ENCODE data around the gene MBD5. TPM values are rescaled to one million over a fixed set of nuclear protein-coding genes. Genes with fewer than 3 reads are reported as not detected.

The MBD5 gene
- total RNA-seq, 4 donors from 2014 or later: 40.3 to 77.0 (median 50.4) TPM

DNA sequence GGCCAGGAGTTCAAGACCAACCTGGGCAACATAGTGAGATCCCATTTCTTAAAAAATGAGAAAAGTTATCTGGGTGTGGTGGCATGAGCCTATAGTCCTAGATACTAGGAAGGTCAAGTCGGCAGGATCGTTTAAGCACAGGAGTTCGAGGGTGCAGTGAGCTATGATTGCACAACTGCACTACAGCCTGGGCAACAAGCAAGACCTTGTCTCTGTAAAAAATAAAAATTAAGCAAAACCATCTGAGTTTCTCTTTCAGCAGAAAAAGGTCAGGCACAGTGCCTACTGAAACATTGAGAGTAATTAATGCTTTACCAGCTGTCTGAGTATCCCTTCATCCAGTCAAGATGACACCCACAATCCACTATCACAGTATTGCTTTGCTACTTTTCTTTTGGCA lies 258.3 kb downstream of the MBD5 start:
- no peaks in the 10 kb centered on the region for H3K27me3 ChIP-seq
- no peak overlapping the region for H3K4me3 ChIP-seq
- TF ChIP-seq, protein P1, sequence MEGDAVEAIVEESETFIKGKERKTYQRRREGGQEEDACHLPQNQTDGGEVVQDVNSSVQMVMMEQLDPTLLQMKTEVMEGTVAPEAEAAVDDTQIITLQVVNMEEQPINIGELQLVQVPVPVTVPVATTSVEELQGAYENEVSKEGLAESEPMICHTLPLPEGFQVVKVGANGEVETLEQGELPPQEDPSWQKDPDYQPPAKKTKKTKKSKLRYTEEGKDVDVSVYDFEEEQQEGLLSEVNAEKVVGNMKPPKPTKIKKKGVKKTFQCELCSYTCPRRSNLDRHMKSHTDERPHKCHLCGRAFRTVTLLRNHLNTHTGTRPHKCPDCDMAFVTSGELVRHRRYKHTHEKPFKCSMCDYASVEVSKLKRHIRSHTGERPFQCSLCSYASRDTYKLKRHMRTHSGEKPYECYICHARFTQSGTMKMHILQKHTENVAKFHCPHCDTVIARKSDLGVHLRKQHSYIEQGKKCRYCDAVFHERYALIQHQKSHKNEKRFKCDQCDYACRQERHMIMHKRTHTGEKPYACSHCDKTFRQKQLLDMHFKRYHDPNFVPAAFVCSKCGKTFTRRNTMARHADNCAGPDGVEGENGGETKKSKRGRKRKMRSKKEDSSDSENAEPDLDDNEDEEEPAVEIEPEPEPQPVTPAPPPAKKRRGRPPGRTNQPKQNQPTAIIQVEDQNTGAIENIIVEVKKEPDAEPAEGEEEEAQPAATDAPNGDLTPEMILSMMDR (IDR thresholded peaks at IDR 0.05): no peak
- TF ChIP-seq POLR2A (IDR thresholded peaks at IDR 0.05) (no peak), POLR2AphosphoS5 (IDR thresholded peaks at IDR 0.05) (no peak), EP300 (IDR thresholded peaks at IDR 0.05) (no peak)
- no peaks in the 10 kb centered on the region for H3K9me3 ChIP-seq
- H3K27ac ChIP-seq: no peak overlapping the region
- H3K36me3 ChIP-seq: no peaks in the 10 kb centered on the region
- no peak for ATAC-seq
- 95 to 96% methylated on average over 3 of the region's 3 CpGs for WGBS, 2 donors (ENCODE audit: low coverage in 1 of 2)
- H3K4me1 ChIP-seq: peaks cover 0 to 9% (median 0%) of the 10 kb centered on the region in 3 donors

DNA sequence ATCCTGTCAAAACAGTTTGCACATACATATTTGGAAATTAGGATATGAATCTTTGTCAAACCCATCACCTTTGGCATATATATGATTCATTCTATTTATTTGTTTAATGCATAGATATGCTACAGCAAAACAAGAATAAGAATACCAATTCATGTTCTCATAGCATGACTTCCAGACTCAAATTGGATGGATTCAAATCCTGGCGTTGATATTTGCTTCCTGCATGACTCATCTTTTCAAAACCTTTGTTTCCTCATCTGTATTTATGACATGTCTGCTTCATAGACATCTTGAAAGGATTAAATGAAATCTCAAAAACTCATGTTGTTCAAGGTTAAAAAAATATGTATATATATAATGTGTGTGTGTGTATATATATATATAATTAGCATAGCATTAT lies 261.3 kb downstream of the MBD5 start:
- 67 to 73% methylated on average over 1 of the region's 1 CpG for WGBS, 2 donors (ENCODE audit: low coverage in 1 of 2)
- H3K27ac ChIP-seq: no peak overlapping the region

DNA sequence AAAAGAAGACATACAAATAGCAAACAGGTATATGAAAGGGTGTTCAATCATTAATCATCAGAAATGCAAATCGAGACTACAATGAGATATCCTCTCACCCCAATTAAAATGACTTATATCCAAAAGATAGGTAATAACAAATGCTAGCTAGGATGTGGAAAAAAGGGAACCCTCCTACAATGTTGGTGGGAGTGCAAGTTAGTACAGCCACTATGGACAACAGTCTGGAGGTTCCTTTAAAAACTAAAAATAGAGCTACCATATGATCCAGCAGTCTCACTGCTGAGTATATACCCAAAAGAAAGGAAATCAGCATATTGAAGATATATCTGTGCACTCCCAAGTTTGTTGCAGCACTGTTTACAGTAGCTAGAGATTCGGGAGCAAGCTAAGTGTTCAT lies 271.5 kb downstream of the MBD5 start:
- ATAC-seq: no peak
- Histone ChIP-seq H3K4me3 (no peak overlapping the region), H3K36me3 (no peaks in the 10 kb centered on the region), H3K27me3 (no peaks in the 10 kb centered on the region), H3K4me1 (no peaks in the 10 kb centered on the region), H3K9me3 (no peaks in the 10 kb centered on the region), H3K27ac (no peak overlapping the region)
- 90 to 100% methylated on average over 1 to 2 of the region's 2 CpGs for WGBS, 2 donors (ENCODE audit: low coverage in 1 of 2)
- TF ChIP-seq, protein P1 (IDR thresholded peaks at IDR 0.05): no peak
- no peak for TF ChIP-seq POLR2A (IDR thresholded peaks at IDR 0.05)

More for the DNA sequence above, 261.3 kb downstream of the MBD5 start:
- Histone ChIP-seq H3K4me1 (peaks cover 0 to 9% (median 0%) of the 10 kb centered on the region in 3 donors), H3K27me3 (no peaks in the 10 kb centered on the region), H3K36me3 (no peaks in the 10 kb centered on the region), H3K4me3 (no peak overlapping the region), H3K9me3 (no peaks in the 10 kb centered on the region)
- TF ChIP-seq, protein P1 (IDR thresholded peaks at IDR 0.05): no peak
- no peak for TF ChIP-seq EP300 (IDR thresholded peaks at IDR 0.05)
- no peak for TF ChIP-seq POLR2A (IDR thresholded peaks at IDR 0.05)
- TF ChIP-seq POLR2AphosphoS5 (IDR thresholded peaks at IDR 0.05): no peak
- no peak for ATAC-seq

DNA sequence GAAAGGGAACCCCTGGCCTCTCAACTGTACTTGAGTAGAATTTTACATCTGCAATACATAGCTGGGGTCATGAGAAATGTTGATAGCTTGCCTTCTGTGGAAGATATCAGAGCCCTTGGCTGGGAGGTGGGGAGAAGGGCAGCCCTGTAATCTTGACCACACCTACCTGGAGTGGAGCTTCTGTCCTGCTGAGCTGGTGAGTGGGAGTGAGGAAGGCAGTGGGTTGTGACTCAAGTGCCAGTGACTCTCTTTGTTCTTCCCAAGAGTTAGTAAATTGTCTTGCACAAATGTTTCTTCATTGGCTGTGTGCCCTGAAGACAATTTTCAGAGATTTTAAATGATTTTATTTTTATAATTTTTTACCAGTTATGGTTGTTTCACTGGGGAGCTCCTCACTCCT lies 277.3 kb downstream of the MBD5 start:
- no peaks in the 10 kb centered on the region for H3K9me3 ChIP-seq
- H3K27me3 ChIP-seq: no peaks in the 10 kb centered on the region
- H3K4me1 ChIP-seq: peaks cover 0 to 19% (median 3%) of the 10 kb centered on the region in 3 donors
- ATAC-seq: no peak
- no peak for TF ChIP-seq EP300 (IDR thresholded peaks at IDR 0.05)
- H3K4me3 ChIP-seq: no peak overlapping the region
- H3K36me3 ChIP-seq: peaks cover 0 to 7% of the 10 kb centered on the region in 2 donors
- H3K27ac ChIP-seq: no peak overlapping the region

DNA sequence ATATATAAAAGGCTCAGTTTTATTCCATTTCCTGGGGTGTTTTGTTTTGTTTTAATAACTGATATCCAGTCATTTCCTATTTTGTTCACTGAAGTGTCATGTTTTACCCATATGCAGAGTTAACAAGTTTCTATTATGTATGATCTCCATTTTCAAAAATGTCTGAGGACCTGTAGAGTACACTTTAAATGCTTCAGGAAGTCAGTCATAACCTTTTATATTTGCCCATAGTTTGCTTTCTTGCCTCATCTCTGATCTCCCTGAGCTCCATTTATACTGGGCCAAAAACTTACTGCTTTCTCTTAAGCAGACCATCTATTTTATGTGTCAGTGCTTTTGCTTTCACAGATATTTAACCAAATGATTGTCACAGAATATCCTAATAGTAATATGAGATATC lies 278.7 kb downstream of the MBD5 start:
- Histone ChIP-seq H3K27ac (no peak overlapping the region), H3K4me3 (no peak overlapping the region), H3K4me1 (peaks cover 0 to 27% (median 3%) of the 10 kb centered on the region in 3 donors), H3K36me3 (peaks cover 0 to 7% of the 10 kb centered on the region in 2 donors), H3K27me3 (no peaks in the 10 kb centered on the region), H3K9me3 (no peaks in the 10 kb centered on the region)
- no peak for ATAC-seq
- no peak for TF ChIP-seq POLR2AphosphoS5 (IDR thresholded peaks at IDR 0.05)
- no peak for TF ChIP-seq EP300 (IDR thresholded peaks at IDR 0.05)
- TF ChIP-seq, protein P1 (IDR thresholded peaks at IDR 0.05): no peak
- no peak for TF ChIP-seq POLR2A (IDR thresholded peaks at IDR 0.05)

DNA sequence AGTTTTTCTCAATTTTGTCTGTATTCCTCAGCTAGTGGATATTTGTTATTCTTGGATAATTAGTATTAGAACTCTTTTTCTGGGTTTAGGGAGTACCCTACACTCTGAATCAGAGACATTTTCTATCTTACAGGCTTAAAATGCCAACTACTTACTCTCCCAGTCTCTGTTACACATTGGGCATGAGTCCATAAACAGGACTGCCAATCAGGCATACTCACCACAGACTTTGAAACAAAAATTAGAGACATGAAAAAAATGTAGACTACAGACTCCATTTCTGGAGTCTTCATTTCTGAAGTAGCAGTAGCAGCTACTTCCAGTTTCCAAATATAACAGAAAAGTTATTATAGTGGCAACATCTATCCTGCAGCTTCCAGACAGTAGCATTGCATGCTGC lies 279.7 kb downstream of the MBD5 start:
- Histone ChIP-seq H3K27me3 (no peaks in the 10 kb centered on the region), H3K27ac (no peak overlapping the region), H3K9me3 (no peaks in the 10 kb centered on the region), H3K4me3 (no peak overlapping the region), H3K36me3 (peaks cover 0 to 7% of the 10 kb centered on the region in 2 donors), H3K4me1 (peaks cover 0 to 32% (median 3%) of the 10 kb centered on the region in 3 donors)
- ATAC-seq: no peak
- TF ChIP-seq, protein P1 (IDR thresholded peaks at IDR 0.05): no peak
- TF ChIP-seq POLR2AphosphoS5 (IDR thresholded peaks at IDR 0.05) (no peak), POLR2A (IDR thresholded peaks at IDR 0.05) (no peak), EP300 (IDR thresholded peaks at IDR 0.05) (no peak)
